GM13977 (cell line): ENCODE measurements around the gene KCNJ6.
"Not testable (repeated sequence)": the region's sequence is repeated elsewhere in the genome, so short reads cannot be mapped to it uniquely, and the experiment has no call there.

Experiments
- DNase-seq: peaks from one replicate; pipeline ENCODE4 v3.0.0; 2012; ENCODE audit warnings: low spot score
- CTCF ChIP-seq: IDR thresholded peaks from 2 replicates; pipeline ENCODE4 v1.5.1; 2012; ENCODE audit warnings: mild to moderate bottlenecking, control low read depth; ENCODE audit not compliant: insufficient read depth; ENCODE audit errors: extremely low read depth, missing control alignments
- in situ Hi-C: fragments of 300-500 bp; cut with MboI; formaldehyde crosslinking; loops from one replicate; pipeline ENCODE4 v1.12.0; 2022; ENCODE audit warnings: low sequenced_read_pairs, low pct_unique_long_range_greater_than_20kb, mixed read lengths, inconsistent platforms; ENCODE audit not compliant: unreplicated experiment

Gene KCNJ6

DNA sequence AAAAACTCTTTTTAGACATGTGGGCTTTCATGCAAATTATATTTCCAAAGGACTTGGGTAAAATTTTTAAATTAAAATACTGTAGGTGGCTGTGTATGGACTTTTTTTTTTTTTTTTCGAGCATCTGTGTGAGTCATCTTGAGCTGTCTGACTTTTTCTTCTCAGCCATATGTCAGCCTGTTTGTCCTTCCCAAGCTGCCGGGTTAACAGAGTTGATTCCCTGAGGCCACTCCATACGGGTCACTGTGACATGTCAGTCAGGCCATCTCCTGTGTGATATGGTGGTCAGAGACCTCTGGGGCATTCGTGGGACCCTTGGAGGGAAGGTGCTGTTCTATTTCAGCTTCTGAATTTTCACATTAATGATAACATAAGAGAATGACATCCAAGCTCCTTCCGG is 148.3 kb downstream of the KCNJ6 start:
- in situ Hi-C loops = no loop called here
- DNase-seq = no peak
- TF ChIP-seq CTCF = no peak

DNA sequence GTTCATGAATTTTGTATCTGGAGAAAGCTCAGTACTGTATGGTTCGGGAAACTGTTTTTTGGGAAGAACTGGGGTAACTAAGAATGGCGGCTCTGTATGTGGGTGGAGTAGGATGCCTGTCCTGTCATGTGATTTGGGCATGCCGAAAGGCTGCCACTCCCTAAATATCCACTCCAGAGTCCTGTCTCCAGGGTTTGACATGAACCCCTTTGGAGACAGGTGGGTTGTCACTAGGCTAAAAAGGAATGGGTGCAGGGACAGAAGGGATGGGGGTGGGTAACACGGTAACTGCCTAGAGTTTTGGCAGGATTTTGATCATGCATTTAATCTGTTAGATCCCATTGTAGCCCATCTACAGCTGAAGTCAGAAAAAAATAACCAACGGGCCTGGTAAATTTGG is 150.1 kb downstream of the KCNJ6 start:
- no peak for TF ChIP-seq CTCF
- in situ Hi-C loops = no loop called here
- DNase-seq = no peak

DNA sequence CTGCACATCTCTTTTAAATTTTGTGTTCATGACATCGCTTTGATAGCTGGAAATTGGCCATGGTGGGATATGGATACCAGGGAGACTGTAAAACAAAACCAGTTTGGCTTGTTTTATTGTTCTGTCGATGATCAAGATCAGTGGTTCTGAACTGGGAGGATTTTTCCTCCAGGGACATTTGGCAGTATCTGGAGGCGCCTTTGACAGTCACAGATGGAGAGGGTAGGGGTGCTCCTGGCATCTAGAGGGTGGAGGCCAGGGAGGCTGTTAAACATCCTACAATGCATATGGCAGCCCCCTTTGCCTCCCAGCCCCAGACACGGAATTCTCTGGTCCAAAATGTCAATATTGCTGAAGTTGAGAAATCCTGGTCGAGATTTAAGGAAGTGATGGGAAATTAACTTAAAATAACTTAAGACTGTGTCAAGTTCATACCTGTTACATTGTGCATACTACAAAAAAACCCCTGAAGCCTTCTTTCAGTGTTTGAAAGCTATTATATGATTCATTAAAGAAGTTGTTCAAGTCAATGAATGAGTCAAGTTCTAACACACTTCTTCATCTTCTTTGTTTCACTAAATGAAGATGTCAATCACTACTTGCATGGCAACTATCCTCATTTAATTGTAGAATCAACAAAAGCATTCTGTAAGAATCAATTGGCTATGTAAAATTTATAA is 150.9 kb downstream of the KCNJ6 start:
- TF ChIP-seq CTCF = no peak
- in situ Hi-C loops = no loop called here
- DNase-seq = no peak

GRCh38 chr21:37764691-37765090 is 151.6 kb downstream of the KCNJ6 start:
- no peak for TF ChIP-seq CTCF
- in situ Hi-C loops = no loop called here

DNA sequence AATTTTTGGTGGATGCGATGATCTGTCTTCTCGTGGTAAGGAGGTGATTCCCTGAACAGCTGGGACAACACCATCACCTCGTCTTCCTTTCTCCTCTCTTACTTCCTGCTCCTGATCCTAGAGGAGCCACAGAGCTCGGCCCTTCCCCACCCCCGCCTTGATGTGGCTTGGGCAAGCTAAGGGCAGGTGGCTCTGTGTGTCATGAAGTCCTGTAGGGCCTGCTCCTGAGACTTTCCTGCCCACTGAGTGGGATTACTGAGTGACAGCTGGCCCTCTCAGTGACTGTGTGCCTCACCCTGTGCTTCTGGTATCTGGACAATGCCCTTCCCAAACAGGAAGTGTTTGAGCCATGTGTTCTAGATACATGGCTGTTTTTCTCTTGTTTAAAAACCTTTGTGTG is 153.0 kb downstream of the KCNJ6 start:
- DNase-seq = no peak
- TF ChIP-seq CTCF = no peak
- in situ Hi-C loops = no loop called here

More at GRCh38 chr21:37764691-37765090, 151.6 kb downstream of the KCNJ6 start:
- DNase-seq = no peak

DNA sequence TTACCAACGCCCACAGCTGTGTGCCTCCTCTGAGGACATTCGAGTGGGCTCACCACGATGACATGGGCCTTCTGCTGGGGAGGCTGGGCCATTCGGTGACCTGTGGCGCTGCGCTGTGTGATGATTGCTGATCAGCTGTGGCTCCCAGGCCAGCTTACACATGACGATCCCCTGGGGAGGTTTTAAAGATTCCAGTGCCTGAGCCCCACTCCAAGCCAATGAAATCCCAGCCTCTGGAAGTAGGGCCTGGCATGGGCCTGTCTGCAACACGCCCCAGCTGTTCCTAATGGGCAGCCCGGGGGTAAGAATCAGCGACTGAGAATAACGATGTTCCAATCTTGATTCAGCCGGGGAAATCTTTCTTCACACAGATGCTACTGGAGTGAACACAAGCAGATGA is 153.7 kb downstream of the KCNJ6 start:
- no peak for TF ChIP-seq CTCF
- no peak for DNase-seq
- in situ Hi-C loops = no loop called here

DNA sequence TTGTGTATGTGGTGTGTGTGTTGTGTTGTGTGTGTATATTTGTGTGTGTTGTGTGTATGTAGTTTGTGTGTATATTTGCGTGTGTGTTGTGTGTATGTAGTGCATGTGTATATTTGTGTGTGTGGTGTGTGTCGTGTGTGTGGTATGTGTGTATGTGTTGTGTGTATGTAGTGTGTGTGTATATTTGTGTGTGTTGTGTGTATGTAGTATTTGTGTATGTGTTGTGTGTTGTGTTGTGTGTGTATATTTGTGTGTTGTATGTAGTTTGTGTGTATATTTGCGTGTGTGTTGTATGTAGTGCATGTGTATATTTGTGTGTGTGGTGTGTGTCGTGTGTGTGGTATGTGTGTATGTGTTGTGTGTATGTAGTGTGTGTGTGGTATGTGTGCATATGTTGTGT is 154.9 kb downstream of the KCNJ6 start:
- in situ Hi-C loops, DNase-seq: not testable (repeated sequence)
